SK-N-SH treated with all-trans-retinoic acid at 6 μM for 48 hours (cell line): ENCODE data around the gene MORN4.

Experiments
- ARNTL ChIP-seq: fragments of 450-650 bp; formaldehyde crosslinking; IDR thresholded peaks from 2 replicates; pipeline ENCODE4 v1.5.0; 2020; ENCODE audit warnings: low read depth, mild to moderate bottlenecking, moderate library complexity, borderline replicate concordance
- CSRNP3 ChIP-seq: fragments of 250-450 bp; sonication (Bioruptor Pico); IDR thresholded peaks from 2 replicates; pipeline ENCODE4 v1.5.1; 2021; ENCODE audit warnings: mild to moderate bottlenecking, moderate library complexity
- ESRRG ChIP-seq: fragments of 250-450 bp; sonication (Bioruptor Pico); IDR thresholded peaks from 2 replicates; pipeline ENCODE4 v1.6.1; 2021; ENCODE audit warnings: mild to moderate bottlenecking
- GLIS3 ChIP-seq: fragments of 250-450 bp; sonication (Bioruptor Pico); IDR thresholded peaks from 2 replicates; pipeline ENCODE4 v1.5.0; 2020; ENCODE audit warnings: mild to moderate bottlenecking, moderate library complexity
- POU6F1 ChIP-seq: fragments of 250-450 bp; sonication (Bioruptor Pico); IDR thresholded peaks from 2 replicates; pipeline ENCODE4 v1.8.0; 2021; ENCODE audit warnings: low read depth, mild to moderate bottlenecking, moderate library complexity, borderline replicate concordance
- RARB ChIP-seq: fragments of 250-450 bp; sonication (Bioruptor Pico); IDR thresholded peaks from 2 replicates; pipeline ENCODE4 v1.8.0; 2021; ENCODE audit warnings: mild to moderate bottlenecking, moderate library complexity
- TSHZ2 ChIP-seq: fragments of 250-450 bp; sonication (Bioruptor Pico); IDR thresholded peaks from 2 replicates; pipeline ENCODE4 v1.5.0; 2020; ENCODE audit warnings: mild to moderate bottlenecking, moderate library complexity
- ZC3H10 ChIP-seq: fragments of 250-450 bp; sonication (Bioruptor Pico); IDR thresholded peaks from 2 replicates; pipeline ENCODE4 v1.5.1; 2021; ENCODE audit warnings: mild to moderate bottlenecking, moderate library complexity
- ZFP30 ChIP-seq: fragments of 450-650 bp; formaldehyde crosslinking; IDR thresholded peaks from 2 replicates; pipeline ENCODE4 v1.5.0; 2022; ENCODE audit warnings: mild to moderate bottlenecking, moderate library complexity

GRCh38 chr10:97618285-97618684, 15.0 kb downstream of the MORN4 start:
- no peak for TF ChIP-seq RARB (CRISPR knock-in tag)
- no peak for TF ChIP-seq ESRRG (CRISPR knock-in tag)
- TF ChIP-seq ZC3H10 (CRISPR knock-in tag), result no peak
- no peak for TF ChIP-seq ZFP30
- TF ChIP-seq ARNTL (CRISPR knock-in tag), result no peak
- no peak for TF ChIP-seq POU6F1 (CRISPR knock-in tag)
- TF ChIP-seq GLIS3 (CRISPR knock-in tag), result no peak
- TF ChIP-seq CSRNP3 (CRISPR knock-in tag), result no peak
- TF ChIP-seq TSHZ2 (CRISPR knock-in tag), result no peak
